ENCODE measurements around the gene SYN1.

GRCh38 chrX:47584714-47585113, 34.9 kb downstream of the SYN1 start:
- TF ChIP-seq, protein P1, sequence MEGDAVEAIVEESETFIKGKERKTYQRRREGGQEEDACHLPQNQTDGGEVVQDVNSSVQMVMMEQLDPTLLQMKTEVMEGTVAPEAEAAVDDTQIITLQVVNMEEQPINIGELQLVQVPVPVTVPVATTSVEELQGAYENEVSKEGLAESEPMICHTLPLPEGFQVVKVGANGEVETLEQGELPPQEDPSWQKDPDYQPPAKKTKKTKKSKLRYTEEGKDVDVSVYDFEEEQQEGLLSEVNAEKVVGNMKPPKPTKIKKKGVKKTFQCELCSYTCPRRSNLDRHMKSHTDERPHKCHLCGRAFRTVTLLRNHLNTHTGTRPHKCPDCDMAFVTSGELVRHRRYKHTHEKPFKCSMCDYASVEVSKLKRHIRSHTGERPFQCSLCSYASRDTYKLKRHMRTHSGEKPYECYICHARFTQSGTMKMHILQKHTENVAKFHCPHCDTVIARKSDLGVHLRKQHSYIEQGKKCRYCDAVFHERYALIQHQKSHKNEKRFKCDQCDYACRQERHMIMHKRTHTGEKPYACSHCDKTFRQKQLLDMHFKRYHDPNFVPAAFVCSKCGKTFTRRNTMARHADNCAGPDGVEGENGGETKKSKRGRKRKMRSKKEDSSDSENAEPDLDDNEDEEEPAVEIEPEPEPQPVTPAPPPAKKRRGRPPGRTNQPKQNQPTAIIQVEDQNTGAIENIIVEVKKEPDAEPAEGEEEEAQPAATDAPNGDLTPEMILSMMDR (IDR thresholded peaks at IDR 0.05; ENCODE audit: poor library complexity, severe bottlenecking) = no peak
- TF ChIP-seq SMC3 (conservative IDR thresholded peaks at IDR 0.05; ENCODE audit: poor library complexity) (no peak), TAF1 (IDR thresholded peaks at IDR 0.05; ENCODE audit: low read depth) (no peak)
